Stimulated activated CD8-positive, alpha-beta memory T cell treated with anti-CD3 and anti-CD28 coated beads, Interleukin-12 subunit alpha, Interleukin-12 subunit beta, amount 100 ng/mL, for 24 hours (primary cell): ENCODE results near the gene BLVRB.
"Not testable (repeated sequence)": the region's sequence is repeated elsewhere in the genome, so short reads cannot be mapped to it uniquely, and the experiment has no call there.

Experiments used
- DNase-seq: peaks from one replicate; pipeline ENCODE4 v3.0.0-alpha.2; 2020; ENCODE audit errors: extremely low read depth

Gene BLVRB

DNA sequence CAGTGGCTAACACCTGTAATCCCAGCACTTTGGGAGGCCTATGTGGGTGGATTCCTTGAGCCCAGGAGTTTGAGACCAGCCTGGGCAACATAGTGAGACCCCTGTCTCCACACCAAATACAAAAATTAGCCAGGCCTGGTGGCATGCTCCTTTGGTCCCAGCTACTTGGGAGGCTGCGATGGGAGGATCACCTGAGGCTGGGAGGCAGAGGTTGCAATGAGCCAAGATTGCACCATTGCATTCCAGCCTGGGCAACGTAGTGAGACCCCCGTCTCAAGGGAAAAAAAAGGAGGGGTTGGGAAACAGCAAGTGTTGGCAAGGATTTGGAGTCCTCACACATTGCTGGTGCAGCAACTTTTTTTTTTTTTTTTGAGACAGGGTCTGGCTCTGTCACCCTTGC is 20.5 kb upstream of the BLVRB start:
- no peak for DNase-seq

DNA sequence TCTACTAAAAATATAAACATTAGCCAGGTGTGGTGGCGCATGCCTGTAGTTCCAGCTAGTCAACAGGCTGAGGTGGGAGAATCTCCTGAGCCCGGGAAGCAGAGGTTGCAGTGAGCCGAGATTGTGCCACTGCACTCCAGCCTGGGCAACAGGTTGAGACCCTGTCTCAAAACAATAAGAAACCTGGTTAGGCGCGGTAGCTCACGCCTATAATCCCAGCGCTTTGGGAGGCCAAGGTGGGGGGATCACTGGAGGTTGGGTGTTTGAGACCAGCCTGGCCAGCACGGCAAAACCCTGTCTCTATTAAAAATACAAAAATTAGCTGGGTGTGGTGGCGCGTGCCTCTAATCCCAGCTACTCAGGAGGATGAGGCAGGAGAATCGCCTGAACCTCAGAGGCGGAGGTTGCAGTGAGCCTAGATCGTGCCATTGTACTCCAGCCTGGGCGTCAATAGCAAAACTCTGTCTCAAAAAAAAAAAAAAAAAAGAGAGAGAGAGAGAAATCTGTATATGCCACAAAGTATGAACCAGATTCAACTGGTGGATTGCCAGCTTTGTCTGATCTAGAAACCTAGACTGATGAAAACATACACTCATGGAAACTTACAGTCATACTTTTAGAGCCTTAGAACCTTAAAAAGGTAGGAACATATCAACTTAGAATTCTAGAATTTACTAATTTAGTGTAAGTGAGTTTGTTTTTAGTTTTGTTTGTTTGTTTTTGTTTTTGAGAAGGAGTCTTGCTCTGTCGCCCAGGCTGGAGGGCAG is 10.5 kb upstream of the BLVRB start:
- not testable (repeated sequence) for DNase-seq

DNA sequence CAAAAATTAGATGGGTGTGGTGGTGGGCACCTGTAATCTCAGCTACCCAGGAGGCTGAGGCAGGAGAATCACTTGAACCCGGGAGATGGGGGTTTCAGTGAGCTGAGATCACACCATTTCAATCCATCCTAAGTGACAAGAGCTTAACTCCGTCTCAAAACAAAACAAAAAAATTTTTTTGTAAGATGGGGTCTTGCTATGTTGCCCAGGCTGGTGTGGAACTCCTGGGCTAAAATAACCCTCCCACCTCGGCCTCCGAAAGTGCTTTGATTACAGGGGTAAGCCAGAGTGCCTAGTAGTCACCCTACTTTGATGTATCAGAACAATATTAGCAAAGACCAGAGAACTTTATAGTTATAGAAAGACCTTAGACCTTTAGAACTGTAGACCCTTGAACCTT is 9.2 kb upstream of the BLVRB start:
- no peak for DNase-seq

DNA sequence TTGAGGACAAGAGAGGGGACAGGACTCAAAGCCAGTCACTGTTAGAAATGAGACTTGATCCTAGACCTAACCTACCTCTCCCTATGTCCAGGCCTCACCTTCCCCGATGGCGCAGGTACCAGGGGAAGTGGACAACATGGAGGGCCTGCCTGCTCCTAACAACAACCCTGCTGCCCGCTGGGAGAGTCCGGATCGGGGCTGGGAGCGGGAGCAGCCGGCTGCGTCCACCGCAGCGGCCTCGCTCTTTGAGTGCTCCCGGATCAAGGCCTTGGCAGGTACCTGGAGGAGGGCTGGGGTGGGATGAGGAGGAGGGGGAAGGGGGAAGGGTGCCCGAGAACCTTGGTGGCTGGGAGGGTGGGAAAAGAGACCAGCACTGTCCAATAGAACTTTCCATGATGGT is 7.0 kb upstream of the BLVRB start:
- no peak for DNase-seq

DNA sequence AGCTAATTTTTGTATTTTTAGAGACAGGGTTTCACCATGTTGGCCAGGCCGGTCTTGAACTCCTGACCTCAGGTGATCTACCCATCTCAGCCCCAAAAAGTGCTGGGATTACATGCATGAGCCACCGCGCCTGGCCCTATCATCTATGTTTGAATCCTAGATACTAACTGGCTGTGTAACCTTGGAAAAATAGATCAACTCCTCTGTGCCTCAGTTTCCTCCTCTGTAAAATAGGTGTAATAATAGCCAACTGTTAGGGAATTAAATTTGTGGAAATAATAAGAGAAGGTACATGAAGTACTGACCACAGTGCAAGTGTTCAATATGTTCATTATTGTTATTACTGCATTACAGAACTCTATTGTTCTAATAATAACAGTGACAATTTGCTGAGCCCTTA is 5.6 kb upstream of the BLVRB start:
- no peak for DNase-seq

DNA sequence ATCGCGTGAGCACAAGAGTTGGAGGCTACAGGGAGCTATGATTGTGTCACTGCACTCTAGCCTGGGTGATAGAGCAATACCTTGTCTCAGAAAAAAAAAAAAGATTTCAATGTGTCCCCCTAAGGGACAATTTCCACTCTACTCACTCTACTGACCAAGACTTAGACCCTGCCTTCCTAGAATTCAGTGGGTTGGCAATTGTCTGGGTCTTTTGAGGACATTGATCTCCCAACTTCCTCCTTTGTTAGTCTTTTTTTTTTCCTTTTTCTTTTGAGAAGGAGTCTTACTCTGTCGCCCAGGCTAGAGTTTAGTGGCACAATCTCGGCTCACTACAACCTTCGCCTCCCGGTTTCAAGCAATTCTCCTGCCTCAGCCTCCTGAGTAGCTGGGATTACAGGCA is 3.5 kb upstream of the BLVRB start:
- DNase-seq = no peak

DNA sequence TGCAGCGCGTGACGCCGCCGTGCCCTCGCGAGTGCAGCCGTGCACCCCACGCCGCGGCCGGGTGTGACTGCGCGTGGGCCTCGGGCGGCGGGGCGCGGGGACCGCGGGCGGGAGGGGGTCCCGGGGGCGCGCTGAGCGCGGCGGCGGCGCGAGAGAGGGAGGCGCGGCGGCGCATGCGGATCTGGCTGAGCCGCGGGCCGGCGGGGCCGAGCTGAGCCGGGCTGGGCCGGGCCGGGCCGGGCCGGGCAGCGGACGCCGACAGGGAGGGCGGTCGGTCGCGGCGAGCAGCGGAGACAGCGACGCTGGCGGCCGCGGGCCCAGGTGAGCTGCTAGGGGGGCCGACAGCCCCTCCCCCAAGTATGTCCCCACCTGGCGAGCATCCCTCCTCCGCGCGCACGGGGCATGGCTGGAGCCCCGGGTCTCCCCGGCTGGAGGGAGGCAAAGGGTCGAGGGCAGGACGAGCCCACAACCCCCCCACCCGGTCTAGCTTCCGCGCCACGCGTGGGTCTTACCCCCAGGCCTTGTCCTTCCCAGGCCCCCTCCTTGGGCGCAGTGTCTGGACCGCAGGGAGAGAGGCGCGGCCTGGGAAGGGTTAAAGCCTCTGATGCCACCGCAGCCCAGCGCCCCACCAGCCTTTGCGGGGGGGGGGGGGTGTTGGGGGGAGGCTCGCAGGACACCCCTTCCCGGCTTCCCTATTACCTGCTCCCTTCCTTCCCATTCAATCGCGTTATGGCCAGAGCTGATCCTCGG is 1.6 kb upstream of the BLVRB start, which contains the start of gene SPTBN4:
Gene SPTBN4, plus strand, starts transcription at position 17 of the 750 bp plus-strand sequence. CDS start 5,621 bp downstream, outside the sequence.
- DNase-seq = no peak

DNA sequence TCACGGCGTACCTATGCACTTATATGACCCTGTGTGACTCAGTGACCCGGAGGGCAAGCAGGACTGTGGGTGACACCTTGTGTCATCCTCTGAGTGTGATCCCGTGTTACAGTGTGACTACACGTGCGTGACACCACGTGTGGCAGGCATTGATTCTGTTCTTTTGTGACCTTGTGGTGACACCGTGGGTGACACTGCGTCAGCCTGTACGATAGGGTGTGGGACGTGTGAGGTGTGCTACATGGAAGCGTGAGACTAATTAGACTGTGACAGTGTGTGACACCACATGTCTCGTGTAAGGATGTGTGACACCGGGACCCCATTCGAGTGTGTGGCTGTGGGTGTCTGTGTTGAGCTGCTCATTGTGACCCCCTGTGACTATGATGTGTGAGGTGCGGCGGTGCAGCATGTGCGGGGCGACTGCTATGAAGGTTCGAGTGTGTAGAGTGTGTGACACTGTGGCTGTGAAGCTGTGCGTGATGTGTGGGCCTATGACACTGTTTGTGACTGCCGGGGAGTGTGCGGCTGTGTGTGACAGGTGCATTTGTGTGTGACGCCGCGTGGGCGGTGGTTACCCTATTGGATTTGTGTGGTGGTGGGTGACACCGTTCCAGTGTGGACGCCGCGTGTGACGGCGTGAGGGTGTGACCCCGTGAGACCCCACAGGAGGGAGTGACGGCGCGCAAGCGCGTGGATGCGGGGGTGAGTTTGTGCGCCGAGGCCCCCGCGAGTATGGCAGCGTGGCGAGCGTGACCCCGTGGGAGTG is 857 bp upstream of the BLVRB start:
- DNase-seq = peak; percentile 42

DNA sequence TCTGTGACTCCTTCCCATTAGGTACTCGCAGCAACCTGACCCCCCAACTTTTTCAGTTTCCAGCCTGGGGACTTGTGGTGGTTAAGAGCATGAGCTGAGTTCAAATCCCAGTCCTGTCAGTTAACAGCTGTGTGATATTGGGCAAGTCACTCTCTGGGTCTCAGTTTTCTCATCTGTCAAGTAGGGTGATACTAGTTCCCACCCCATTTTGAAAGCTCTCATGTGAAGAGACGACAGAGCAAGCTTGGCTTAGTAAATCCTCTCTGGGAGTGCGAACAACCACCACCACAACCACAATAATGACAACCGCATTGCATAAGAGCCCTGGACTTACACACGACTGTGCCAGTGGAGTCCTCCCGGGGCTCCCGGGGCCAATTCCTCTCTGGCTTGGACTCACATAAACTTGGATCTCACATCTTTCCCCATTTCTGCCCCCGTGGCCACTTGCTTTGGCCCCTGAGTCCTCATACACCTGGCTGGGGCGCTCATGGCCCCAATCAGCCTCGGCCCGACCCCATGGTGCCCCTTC is 454 bp downstream of the BLVRB start:
- no peak for DNase-seq

DNA sequence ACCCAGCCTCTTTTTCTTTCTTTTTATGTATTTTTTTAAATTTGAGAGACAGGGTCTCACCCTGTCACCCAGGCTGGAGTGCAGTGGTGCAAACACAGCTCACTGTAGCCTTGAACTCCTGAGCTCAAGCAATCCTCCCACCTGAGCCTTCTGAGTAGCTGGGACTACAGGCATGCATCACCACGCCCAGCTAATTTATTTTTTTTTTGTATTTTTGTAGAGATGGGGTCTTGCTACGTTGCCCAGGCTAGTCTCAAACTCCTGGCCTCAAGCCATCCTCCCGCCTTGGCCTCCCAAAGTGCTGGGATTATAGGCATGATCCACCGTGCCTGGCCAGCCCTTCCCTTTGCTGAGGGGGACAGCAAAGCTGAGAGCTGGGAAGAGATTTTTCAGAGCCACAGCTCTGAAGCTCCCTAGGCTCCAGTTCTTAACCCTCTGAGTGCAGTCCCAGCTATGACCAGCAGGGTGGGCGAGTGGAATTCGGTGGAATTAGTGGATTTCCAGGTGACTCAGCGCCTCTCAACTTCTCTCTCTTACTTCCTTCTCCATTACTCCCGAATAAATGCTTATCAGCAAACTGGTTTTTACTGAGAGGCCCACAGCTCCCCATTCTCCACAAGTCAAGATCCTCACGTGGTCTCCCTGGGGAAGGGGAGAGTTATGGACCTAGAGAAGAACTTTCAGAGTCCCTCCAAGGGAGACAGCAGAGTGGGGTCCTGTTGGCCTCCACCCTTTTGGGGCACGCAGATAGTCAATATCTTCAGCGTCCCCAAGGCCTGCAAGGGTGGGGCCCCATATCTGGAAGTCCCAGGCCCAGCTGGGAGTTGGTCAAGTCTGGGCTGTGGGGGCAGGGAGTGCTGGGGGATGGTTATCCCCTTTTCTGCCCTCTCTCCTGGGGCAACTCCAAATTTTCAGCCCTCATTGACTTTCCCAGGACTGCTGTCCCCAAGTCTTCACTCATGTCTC is 1.2 kb downstream of the BLVRB start:
- DNase-seq = no peak

DNA sequence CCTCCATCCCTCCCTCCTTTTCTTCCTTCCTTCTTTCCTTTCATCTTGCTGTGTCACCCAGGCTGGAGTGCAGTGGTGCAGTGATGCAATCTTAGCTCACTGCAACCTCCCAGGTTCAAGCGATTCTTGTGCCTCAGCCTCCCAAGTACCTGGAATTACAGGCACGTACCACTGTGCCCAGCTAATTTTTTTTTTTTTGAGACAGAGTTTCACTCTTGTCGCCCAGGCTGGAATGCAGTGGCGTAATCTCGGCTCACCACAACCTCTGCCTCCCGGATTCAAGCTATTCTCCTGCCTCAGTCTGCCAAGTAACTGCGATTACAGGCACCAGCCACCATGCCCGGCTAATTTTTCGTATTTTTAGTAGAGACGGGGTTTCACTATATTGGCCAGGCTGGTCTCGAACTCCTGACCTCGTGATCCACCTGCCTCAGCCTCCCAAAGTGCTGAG is 1.9 kb downstream of the BLVRB start:
- not testable (repeated sequence) for DNase-seq

DNA sequence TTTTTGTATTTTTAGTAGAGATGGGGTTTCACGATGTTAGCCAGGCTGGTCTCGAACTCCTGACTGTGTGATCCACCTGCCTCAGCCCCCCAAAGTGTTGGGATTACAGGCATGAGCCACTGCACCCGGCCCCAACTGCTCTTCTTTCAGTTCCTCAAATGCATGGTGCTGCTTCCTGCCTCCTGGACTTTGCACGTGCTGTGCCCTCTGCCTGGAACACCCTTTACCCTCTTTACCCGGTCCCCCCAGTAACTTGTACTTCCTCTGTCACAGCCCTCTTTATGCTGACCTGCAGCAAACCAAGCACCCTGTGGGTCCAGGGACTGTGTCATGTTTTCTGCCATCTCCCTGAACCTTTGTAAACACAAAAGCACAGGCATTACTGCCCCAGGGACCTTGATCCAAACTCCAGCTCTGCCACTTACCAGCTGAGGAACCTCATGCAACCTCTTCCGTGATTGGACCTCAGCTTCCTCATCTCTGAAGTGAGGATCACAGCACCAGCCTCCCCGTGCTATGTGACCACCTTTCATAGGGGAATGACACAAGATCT is 3.8 kb downstream of the BLVRB start:
- DNase-seq = no peak

DNA sequence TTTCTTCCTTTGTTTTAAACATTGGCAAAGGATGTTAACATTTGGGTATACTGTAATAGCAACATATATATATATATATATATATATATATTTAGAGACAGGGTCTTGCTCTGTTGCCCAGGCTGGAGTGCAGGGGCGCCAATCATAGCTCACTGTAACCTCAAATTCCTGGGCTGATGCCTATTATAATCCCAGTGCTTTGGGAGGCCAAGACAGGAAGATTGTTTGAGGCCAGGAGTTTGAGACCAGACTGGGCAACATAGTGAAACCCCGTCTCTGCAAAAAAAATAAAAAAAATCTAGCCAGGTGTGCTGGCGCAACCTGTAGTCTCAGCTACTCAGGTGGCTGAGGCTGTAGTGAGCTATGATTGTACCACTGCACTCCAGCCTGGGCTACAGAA is 5.4 kb downstream of the BLVRB start:
- DNase-seq = no peak

DNA sequence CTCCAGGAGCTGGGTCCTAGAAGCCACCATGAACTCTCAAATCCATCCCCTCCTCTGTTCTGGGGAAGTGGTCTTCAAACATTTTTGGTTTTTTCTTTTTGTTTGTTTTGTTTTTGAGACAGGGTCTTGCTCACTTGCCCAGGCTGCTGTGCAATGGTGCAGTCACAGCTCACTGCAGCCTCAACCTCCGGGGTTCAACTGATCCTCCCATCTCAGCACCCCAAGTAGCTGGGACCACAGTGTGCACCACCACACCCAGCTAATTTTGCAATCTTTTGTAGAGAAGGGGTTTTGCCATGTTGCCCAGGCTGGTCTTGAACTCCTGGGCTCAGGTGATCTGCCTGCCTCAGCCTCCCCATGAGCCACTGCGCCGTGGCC is 7.0 kb downstream of the BLVRB start:
- DNase-seq = no peak

DNA sequence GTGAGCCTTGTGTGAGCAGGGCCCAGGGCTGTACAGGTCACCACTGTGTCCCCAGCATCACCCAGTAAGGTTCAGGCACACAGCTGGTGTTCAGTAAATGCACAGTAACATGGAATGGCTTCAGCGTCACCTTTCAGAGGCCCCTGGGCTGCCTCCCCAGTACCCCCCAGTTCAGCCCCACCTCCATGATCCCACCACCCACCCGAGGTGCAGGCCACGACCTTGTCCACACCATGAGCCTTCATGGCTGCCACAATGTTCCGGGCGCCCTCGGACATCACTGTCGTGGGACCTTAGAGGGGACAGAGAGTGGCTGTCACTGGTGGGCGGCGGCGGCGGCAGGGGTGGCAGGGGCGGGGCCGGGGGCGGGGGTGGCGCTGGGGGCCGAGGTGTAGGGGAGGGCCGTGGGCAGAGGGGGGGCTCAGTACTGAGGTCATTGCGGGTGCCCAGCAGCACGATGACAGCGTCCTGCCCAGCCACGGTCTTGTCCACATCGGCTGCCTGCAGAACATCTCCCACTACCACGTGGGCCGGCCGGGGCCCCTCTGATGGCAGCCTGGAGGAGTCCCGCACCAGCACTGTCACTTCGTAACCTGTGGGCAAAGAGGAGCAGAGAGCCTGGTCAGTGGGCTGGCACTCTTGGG is 7.5 kb downstream of the BLVRB start:
- DNase-seq = no peak

DNA sequence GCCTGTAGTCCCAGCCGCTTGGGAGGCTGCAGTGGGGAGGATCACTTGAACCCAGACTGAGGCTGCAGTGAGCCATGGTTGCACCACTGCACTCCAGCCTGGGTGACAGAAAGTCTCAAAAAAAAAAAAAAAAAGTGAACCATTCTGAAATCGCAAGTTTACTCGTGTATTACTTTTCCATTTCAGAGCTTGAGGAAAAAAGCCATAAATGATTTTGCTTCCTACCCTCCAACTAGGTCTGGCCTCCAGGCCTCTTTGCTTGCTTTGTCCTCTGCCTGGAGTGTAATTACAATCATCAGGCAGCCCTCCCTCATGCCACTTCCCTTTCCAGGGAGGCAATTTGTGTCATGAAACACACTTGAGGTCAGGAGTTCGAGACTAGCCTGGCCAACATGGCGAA is 8.5 kb downstream of the BLVRB start:
- DNase-seq = no peak

DNA sequence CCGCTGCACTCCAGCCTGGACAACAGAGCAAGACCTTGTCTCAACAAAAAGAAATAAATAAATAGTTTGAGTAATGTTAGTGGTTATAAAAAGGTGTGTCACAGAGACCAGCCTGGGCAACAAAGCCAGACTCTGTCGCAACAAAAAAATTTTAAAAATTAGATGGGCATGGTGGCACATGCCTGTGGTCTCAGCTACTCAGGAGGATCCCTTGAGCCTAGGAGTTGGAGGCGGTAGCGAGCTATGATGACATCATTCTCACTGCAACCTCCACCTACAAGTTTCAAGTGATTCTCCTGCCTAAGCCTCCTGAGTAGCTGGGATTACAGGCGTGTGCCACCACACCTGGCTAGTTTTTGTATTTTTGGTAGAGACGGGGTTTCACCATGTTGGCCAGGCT is 11.6 kb downstream of the BLVRB start:
- DNase-seq = not testable (repeated sequence)

DNA sequence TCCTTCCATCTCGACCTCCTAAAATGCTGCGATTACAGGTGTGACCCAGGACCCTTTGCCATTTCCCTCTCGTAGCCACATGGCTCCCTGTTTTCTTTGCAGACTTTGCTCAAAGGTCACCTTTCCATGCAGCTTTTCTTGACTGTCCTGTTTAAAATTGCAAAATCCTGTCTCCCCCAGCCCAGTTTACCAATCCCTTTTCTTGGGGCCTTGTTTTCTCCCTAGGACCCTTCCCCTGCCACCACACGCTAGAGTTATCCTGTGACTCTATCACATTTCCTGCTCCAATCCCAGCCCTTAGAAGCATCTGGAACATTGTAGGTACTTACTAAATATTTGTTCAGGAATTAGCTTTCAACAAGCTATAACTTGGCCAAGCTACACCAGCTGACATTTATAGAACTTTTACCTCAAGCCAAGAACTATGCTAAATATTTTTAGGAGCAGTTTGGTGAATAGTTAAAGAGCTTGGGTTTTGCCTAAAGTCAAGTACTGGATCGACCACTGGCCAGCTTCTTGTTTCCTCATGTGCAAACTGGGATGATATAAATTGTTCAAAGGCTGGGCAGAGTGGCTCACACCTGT is 12.3 kb downstream of the BLVRB start:
- no peak for DNase-seq

DNA sequence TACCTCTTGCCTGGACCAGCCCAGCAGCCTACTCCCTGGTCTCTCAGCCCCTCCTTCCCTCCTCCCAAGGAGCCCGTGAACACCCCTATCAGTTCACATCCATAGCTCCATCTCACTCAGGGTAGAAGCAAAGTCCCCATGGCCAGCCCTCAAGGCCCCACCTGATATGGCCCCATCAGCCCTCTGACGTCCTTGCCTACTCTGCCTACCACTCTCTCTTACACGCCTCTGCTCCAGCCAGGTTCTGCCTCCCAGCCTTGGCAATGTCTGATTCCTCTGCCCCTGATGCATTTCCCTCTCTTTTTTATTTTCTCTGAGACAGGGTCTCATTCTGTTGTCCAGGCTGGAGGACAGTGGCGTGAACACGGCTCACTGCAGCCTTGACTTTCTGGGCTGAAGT is 13.5 kb downstream of the BLVRB start:
- no peak for DNase-seq

DNA sequence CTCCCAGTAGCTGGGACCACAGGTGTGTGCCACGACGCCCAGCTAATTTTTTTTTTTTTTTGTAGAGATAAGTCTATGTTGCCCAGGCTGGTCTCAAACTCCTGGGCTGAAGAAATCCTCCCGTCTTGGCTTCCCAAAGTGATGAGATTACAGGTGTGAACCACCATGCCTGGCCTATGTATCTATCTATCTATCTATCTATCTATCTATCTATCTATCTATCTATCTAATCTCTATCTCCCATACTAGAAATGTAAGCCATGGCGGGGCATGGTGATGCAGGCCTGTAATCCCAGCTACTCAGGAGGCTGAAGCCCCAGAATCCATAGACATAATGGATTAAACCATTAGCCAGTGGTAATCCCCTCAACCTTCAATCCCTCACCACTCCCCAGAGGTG is 14.9 kb downstream of the BLVRB start:
- DNase-seq = no peak
